Right lobe of liver (tissue), 6 donors: ENCODE measurements around the gene GRAMD4. TPM values are rescaled to one million over a fixed set of nuclear protein-coding genes. Genes with fewer than 3 reads are reported as not detected.
A peak's percentile ranks its signal among the peaks of the same experiment; 100 is the strongest.

Experiments
- ATAC-seq, 4 donors: fragments of 200-7000 bp; cut with Tn5 transposase; one replicate each; pipeline ENCODE4 v1.9.1; 2020; ENCODE audit warnings: mild to moderate bottlenecking in 4 of 4, moderate library complexity in 4 of 4
- DNase-seq, 3 donors: peaks; one replicate each; pipeline ENCODE4 v3.0.0-alpha.2; 2020
- H3K27ac ChIP-seq, 3 donors: fragments of 200-600 bp; one replicate each; pipeline ENCODE4 v1.8.0; 2022
- H3K27me3 ChIP-seq, 2 donors: fragments of 200-600 bp; one replicate each; pipeline ENCODE4 v1.8.0; 2022
- H3K36me3 ChIP-seq, 4 donors: fragments of 200-600 bp; sonication (generic) in 1 of 4; one replicate each; pipeline versions ENCODE4 v1.5.1 to v1.8.0; 2017 to 2022; ENCODE audit warnings: control low read depth in 1 of 4
- H3K4me1 ChIP-seq, 4 donors: fragments of 200-600 bp; sonication (generic) in 1 of 4; one replicate each; pipeline versions ENCODE4 v1.5.1 to v1.8.0; 2017 to 2022; ENCODE audit warnings: control low read depth in 1 of 4
- H3K4me3 ChIP-seq, 3 donors: fragments of 200-600 bp; one replicate each; pipeline ENCODE4 v1.8.0; 2022
- H3K9me3 ChIP-seq, 4 donors: fragments of 200-600 bp; sonication (generic) in 1 of 4; one replicate each; pipeline versions ENCODE4 v1.5.1 to v1.8.0; 2017 to 2022; ENCODE audit warnings: control low read depth in 1 of 4
- CTCF ChIP-seq, 4 donors: fragments of 200-600 bp in 3 of 4; fragments of 450-650 bp in 1 of 4; IDR thresholded peaks; one replicate each; pipeline versions ENCODE4 v1.5.1 to v1.8.0; 2016 to 2022; ENCODE audit warnings: antibody characterized with exemption in 4 of 4, mild to moderate bottlenecking in 2 of 4
- POLR2A ChIP-seq: fragments of 450-650 bp; IDR thresholded peaks from one replicate; pipeline ENCODE4 v1.6.1; 2017; ENCODE audit warnings: antibody characterized with exemption, mild to moderate bottlenecking
- WGBS: methylation state at CpG from one replicate; pipeline ENCODE4 v1.1.6; 2018; ENCODE audit warnings: low coverage, low lambda C conversion rate; ENCODE audit not compliant: insufficient coverage; ENCODE audit errors: missing lambda C conversion rate; 5-methylcytosine and 5-hydroxymethylcytosine counted together
- intact Hi-C, 2 donors: fragments of 100-400 bp; cut with DNase I; formaldehyde crosslinking; loops; one replicate each; pipeline versions ENCODE4 v1.11.2 to v1.14.1; 2022
- total RNA-seq, 6 experiments: library from RNA; depleted of rRNA in 2 of 6; stranded (reverse); fragments of >200 nt in 2 of 6; fragmentation: NEBNext Ultra II Directional in 3 of 6; extraction: Animal tissue kit (Norgen Biotek cat#: 25700) in 3 of 6; gene quantifications; one replicate each; pipeline versions ENCODE4 v1.1.0 to v1.2.4, GENCODE V29; 2016 to 2023
- donor health status: DM: no; HTN: yes; CAD: no.
- donor health status: DM: no; HTN: no; CAD: no.
- donor health status: DM: no; HTN: no; CAD: no.
- donor health status: DM: no; HTN: yes; CAD: no.
- donor health status: DM: no; HTN: yes; CAD: no.

Gene GRAMD4
- total RNA-seq, 6 experiments from 2014 or later: 29.7 to 72.0 (median 34.8) TPM

- intact Hi-C loops: loop anchor here in 1 of 2 donors (10.0 kb wide), 1 partner anchor 83 kb away; no protein-coding TSS in a partner anchor
- no peak for ATAC-seq
Measured at GRCh38 chr22:46657655-46657953, 37.4 kb downstream of the GRAMD4 start.

GRCh38 chr22:46657996-46658947 is 38.1 kb downstream of the GRAMD4 start:
- ATAC-seq (no peak), DNase-seq (no peak)
- TF ChIP-seq CTCF (IDR thresholded peaks at IDR 0.05) (no peak), POLR2A (no peak)
- intact Hi-C loops: loop anchor here in 1 of 2 donors (10.0 kb wide), 1 partner anchor 83 kb away; no protein-coding TSS in a partner anchor
- 95% methylated on average over 11 of the region's 37 CpGs for WGBS
- Histone ChIP-seq H3K4me1 (peaks cover 0 to 41% (median 20%) of the 10 kb centered on the region in 4 donors), H3K9me3 (no peaks in the 10 kb centered on the region), H3K27ac (no peak overlapping the region), H3K36me3 (peaks cover 0 to 7% (median under 1%) of the 10 kb centered on the region in 4 donors), H3K4me3 (no peak overlapping the region), H3K27me3 (no peaks in the 10 kb centered on the region)

More at GRCh38 chr22:46657655-46657953, 37.4 kb downstream of the GRAMD4 start:
- peaks cover 0 to 7% (median 0%) of the 10 kb centered on the region in 4 donors for H3K36me3 ChIP-seq
- H3K9me3 ChIP-seq: no peaks in the 10 kb centered on the region
- DNase-seq: no peak
- H3K4me1 ChIP-seq: peaks cover 0 to 48% (median 25%) of the 10 kb centered on the region in 4 donors
- no peak overlapping the region for H3K27ac ChIP-seq
- H3K27me3 ChIP-seq: no peaks in the 10 kb centered on the region
- TF ChIP-seq POLR2A: no peak
- no peak for TF ChIP-seq CTCF (IDR thresholded peaks at IDR 0.05)
- no peak overlapping the region for H3K4me3 ChIP-seq
- no CpG with 5 or more reads among the region's 10 CpGs for WGBS

- Histone ChIP-seq H3K4me1 (peaks cover 0 to 36% (median 15%) of the 10 kb centered on the region in 4 donors), H3K36me3 (peaks cover 0 to 11% (median 7%) of the 10 kb centered on the region in 4 donors), H3K27ac (peak overlapping the region; percentile 46 to 88 (median 57)), H3K27me3 (no peaks in the 10 kb centered on the region), H3K9me3 (no peaks in the 10 kb centered on the region), H3K4me3 (no peak overlapping the region)
- intact Hi-C loops: loop anchor here in 1 of 2 donors (10.0 kb wide), 1 partner anchor 84 kb away; no protein-coding TSS in a partner anchor
- DNase-seq (no peak), ATAC-seq (no peak)
- TF ChIP-seq POLR2A (no peak), CTCF (IDR thresholded peaks at IDR 0.05) (no peak)
- WGBS: 98% methylated on average over 5 of the region's 14 CpGs
Measured at GRCh38 chr22:46659059-46659790, 39.0 kb downstream of the GRAMD4 start.

DNA sequence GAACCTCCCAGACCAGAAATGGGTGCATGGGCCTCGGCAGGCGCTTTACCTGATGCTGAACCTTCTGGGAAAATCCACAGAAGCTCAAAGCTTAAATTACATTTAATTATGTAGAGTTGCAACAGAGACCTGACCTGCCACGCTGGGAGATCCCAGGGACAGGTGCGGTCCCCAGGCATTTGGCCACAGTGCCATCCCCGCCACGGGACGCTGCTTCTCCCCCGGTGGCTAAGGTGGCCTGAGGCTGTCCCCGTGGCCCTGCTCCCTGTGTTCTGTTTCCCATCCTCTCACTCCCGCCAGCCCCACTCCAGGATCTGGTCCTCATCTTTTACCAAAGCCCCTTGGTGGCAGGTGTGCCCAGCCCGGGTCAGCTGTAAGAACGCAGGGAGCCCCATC is 39.6 kb downstream of the GRAMD4 start:
- no peak for ATAC-seq
- Histone ChIP-seq H3K27me3 (no peaks in the 10 kb centered on the region), H3K27ac (peak overlapping the region; percentile 46 to 88 (median 57)), H3K4me1 (peaks cover 0 to 36% (median 15%) of the 10 kb centered on the region in 4 donors), H3K36me3 (peaks cover 0 to 17% (median 9%) of the 10 kb centered on the region in 4 donors), H3K4me3 (no peak overlapping the region), H3K9me3 (no peaks in the 10 kb centered on the region)
- 92% methylated on average over 5 of the region's 12 CpGs for WGBS
- intact Hi-C loops: loop anchor here in 1 of 2 donors (10.0 kb wide), 1 partner anchor 85 kb away; no protein-coding TSS in a partner anchor
- TF ChIP-seq CTCF (IDR thresholded peaks at IDR 0.05): no peak
- TF ChIP-seq POLR2A: no peak
- DNase-seq: no peak
